HepG2 (cell line): ENCODE data around the gene LRP5. TPM values are rescaled to one million over a fixed set of nuclear protein-coding genes. Genes with fewer than 3 reads are reported as not detected.

Experiments
- CBX2 ChIP-seq, 2 experiments: fragments of 200-600 bp in 1 of 2; sonication (generic); formaldehyde crosslinking in 1 of 2; IDR thresholded peaks; 2 replicates each; pipeline versions ENCODE4 v1.7.0 to v1.8.1; 2018 to 2022; ENCODE audit warnings: low read depth in 2 of 2, low read length in 1 of 2, mild to moderate bottlenecking in 1 of 2, missing genetic modification reagents in 1 of 2
- ETV5 ChIP-seq: IDR thresholded peaks from 2 replicates; pipeline ENCODE4 v1.6.1; 2018; ENCODE audit warnings: missing biosample characterization, missing genetic modification reagents, inconsistent platforms, borderline replicate concordance
- GZF1 ChIP-seq: sonication (generic); formaldehyde crosslinking; IDR thresholded peaks from 2 replicates; pipeline ENCODE4 v1.5.1; 2020; ENCODE audit warnings: mild to moderate bottlenecking, missing genetic modification reagents
- MED1 ChIP-seq: sonication (generic); formaldehyde crosslinking; IDR thresholded peaks from 2 replicates; pipeline ENCODE4 v1.4.0; 2020; ENCODE audit warnings: missing genetic modification reagents
- MYC ChIP-seq: sonication (generic); formaldehyde crosslinking; IDR thresholded peaks from 2 replicates; pipeline ENCODE4 v1.9.0; 2021; ENCODE audit warnings: missing genetic modification reagents, borderline replicate concordance
- NFYC ChIP-seq: IDR thresholded peaks from 2 replicates; pipeline ENCODE4 v1.6.1; 2016; ENCODE audit warnings: missing genetic modification reagents, missing compliant biosample characterization
- RFX1 ChIP-seq: fragments of 450-650 bp; IDR thresholded peaks from 2 replicates; pipeline ENCODE4 v1.6.1; 2017
- SETDB1 ChIP-seq: sonication (generic); formaldehyde crosslinking; IDR thresholded peaks from 2 replicates; pipeline ENCODE4 v1.5.1; 2020; ENCODE audit warnings: missing genetic modification reagents, mild to moderate bottlenecking, borderline replicate concordance
- ZFP90 ChIP-seq: sonication (generic); formaldehyde crosslinking; IDR thresholded peaks from 2 replicates; pipeline ENCODE4 v1.8.0; 2022; ENCODE audit warnings: missing genetic modification reagents, mild to moderate bottlenecking, inconsistent platforms, borderline replicate concordance
- ZNF264 ChIP-seq: sonication (generic); formaldehyde crosslinking; IDR thresholded peaks from 2 replicates; pipeline ENCODE4 v1.4.0; 2020; ENCODE audit warnings: missing genetic modification reagents
- ZNF296 ChIP-seq: sonication (generic); formaldehyde crosslinking; conservative IDR thresholded peaks from 2 replicates; pipeline ENCODE4 v1.5.0; 2020; ENCODE audit warnings: mild to moderate bottlenecking, missing genetic modification reagents
- ZNF329 ChIP-seq: sonication (generic); formaldehyde crosslinking; IDR thresholded peaks from 2 replicates; pipeline ENCODE4 v1.9.0; 2021; ENCODE audit warnings: low read depth, mild to moderate bottlenecking, missing genetic modification reagents
- ZNF343 ChIP-seq: sonication (generic); formaldehyde crosslinking; IDR thresholded peaks from 2 replicates; pipeline ENCODE4 v1.4.0; 2020; ENCODE audit warnings: mild to moderate bottlenecking, missing genetic modification reagents
- ZNF558 ChIP-seq: sonication (generic); formaldehyde crosslinking; IDR thresholded peaks from 2 replicates; pipeline ENCODE4 v1.9.0; 2022; ENCODE audit warnings: mild to moderate bottlenecking, missing genetic modification reagents, borderline replicate concordance
- ZNF878 ChIP-seq: sonication (generic); formaldehyde crosslinking; IDR thresholded peaks from 2 replicates; pipeline ENCODE4 v1.8.1; 2023; ENCODE audit warnings: mild to moderate bottlenecking, missing genetic modification reagents, moderate library complexity
- polyA plus RNA-seq, 8 experiments: library from polyadenylated mRNA; depleted of rRNA in 3 of 8; stranded (reverse) in 7 of 8; unstranded in 1 of 8; fragments of >200 nt; fragmentation: Illumina TruSeq in 4 of 8; extraction: Trizol in 4 of 8; gene quantifications; 2 replicates each; pipeline versions ENCODE4 v1.2.1 to v1.2.3, GENCODE V29; 2011 to 2016; ENCODE audit warnings: low read depth in 4 of 8, missing spikeins in 1 of 8, mixed read lengths in 1 of 8; ENCODE audit not compliant: insufficient read depth in 1 of 8
- total RNA-seq, 5 experiments: library from RNA; depleted of rRNA; stranded (reverse); fragments of >200 nt; fragmentation: Illumina TruSeq; extraction: Trizol; gene quantifications; 2 replicates each; pipeline ENCODE4 v1.2.3, GENCODE V29; 2016; ENCODE audit warnings: low read depth in 1 of 5
- TF ChIP-seq, protein P1 (sequence below): sonication (generic); formaldehyde crosslinking; IDR thresholded peaks from 2 replicates; pipeline ENCODE4 v1.9.0; 2022; ENCODE audit warnings: low read depth, missing genetic modification reagents
- TF ChIP-seq, protein P2 (sequence below): sonication (generic); formaldehyde crosslinking; IDR thresholded peaks from 2 replicates; pipeline ENCODE4 v1.4.0; 2020; ENCODE audit warnings: missing genetic modification reagents
- TF ChIP-seq, protein P3 (sequence below): sonication (generic); formaldehyde crosslinking; IDR thresholded peaks from 2 replicates; pipeline ENCODE4 v1.5.1; 2020; ENCODE audit warnings: mild to moderate bottlenecking, moderate library complexity, missing genetic modification reagents
- TF ChIP-seq, protein P4 (sequence below): sonication (generic); formaldehyde crosslinking; IDR thresholded peaks from 2 replicates; pipeline ENCODE4 v1.4.0; 2020; ENCODE audit warnings: missing genetic modification reagents
- TF ChIP-seq, protein P5 (sequence below): IDR thresholded peaks from 2 replicates; pipeline ENCODE4 v1.6.1; 2016; ENCODE audit warnings: missing biosample characterization, missing genetic modification reagents, low read depth

The LRP5 gene
- total and polyA plus RNA-seq, 2 of the 13 experiments (the other 11 are each of a cell fraction or from before 2014, with no cell fraction given) = 40.4 to 64.0 TPM

DNA sequence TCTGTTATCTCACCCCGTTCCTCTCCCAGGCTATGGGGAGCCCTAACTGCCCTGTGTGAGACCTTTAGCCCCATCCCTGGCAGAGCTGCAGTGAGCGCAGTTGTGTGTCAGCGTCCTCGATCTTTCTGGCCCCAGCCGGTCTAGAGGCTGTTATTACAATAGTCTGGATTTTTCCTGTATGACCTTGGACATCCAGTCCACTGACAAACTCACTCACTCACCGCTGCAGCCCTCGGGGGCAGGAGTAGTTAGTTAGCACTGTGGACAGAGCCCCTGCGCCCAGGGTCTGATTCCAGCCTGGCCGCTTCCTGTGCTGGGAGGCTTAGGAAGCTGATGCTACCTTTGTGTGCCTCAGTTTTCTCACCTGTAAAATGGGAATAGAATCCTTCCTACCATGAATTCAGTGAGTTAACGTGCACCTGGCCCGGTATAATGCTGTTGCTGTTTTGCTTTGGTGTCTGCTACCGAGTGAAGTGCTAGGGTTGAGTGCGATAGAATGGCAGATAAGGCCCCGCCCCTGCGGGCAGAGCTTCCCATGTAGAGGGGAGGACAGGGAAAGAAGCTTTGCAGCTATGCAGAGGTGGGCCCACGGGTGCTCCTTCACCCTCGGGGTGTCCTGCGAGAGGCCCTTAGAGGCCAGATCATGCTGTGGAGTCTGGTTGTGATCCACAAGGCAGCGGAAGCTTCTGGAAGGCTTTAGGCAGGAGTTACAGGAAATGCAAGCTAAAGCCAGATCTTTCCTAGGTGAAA is 3.0 kb downstream of the LRP5 start (continued):
- no peak for TF ChIP-seq GZF1 (CRISPR knock-in tag)
- peak; percentile 80 for TF ChIP-seq ZNF264
- TF ChIP-seq, protein P1, sequence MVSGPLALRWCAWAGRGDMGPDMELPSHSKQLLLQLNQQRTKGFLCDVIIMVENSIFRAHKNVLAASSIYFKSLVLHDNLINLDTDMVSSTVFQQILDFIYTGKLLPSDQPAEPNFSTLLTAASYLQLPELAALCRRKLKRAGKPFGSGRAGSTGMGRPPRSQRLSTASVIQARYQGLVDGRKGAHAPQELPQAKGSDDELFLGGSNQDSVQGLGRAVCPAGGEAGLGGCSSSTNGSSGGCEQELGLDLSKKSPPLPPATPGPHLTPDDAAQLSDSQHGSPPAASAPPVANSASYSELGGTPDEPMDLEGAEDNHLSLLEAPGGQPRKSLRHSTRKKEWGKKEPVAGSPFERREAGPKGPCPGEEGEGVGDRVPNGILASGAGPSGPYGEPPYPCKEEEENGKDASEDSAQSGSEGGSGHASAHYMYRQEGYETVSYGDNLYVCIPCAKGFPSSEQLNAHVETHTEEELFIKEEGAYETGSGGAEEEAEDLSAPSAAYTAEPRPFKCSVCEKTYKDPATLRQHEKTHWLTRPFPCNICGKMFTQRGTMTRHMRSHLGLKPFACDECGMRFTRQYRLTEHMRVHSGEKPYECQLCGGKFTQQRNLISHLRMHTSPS = peak; percentile 84
- no peak for TF ChIP-seq ZNF343
- TF ChIP-seq, protein P2, sequence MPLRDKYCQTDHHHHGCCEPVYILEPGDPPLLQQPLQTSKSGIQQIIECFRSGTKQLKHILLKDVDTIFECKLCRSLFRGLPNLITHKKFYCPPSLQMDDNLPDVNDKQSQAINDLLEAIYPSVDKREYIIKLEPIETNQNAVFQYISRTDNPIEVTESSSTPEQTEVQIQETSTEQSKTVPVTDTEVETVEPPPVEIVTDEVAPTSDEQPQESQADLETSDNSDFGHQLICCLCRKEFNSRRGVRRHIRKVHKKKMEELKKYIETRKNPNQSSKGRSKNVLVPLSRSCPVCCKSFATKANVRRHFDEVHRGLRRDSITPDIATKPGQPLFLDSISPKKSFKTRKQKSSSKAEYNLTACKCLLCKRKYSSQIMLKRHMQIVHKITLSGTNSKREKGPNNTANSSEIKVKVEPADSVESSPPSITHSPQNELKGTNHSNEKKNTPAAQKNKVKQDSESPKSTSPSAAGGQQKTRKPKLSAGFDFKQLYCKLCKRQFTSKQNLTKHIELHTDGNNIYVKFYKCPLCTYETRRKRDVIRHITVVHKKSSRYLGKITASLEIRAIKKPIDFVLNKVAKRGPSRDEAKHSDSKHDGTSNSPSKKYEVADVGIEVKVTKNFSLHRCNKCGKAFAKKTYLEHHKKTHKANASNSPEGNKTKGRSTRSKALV (CRISPR knock-in tag) = peak; percentile 46
- TF ChIP-seq CBX2 (IDR thresholded peaks at IDR 0.05; ENCODE audit: low read depth, low read length) = no peak
- no peak for TF ChIP-seq CBX2 (CRISPR knock-in tag; IDR thresholded peaks at IDR 0.05; ENCODE audit: low read depth)
- TF ChIP-seq ZFP90 (CRISPR knock-in tag) = 0 out of 2 replicates have a peak, but pooled peaks have one; percentile 17
- TF ChIP-seq ZNF296 (CRISPR knock-in tag) = 0 out of 2 replicates have a peak, but pooled peaks have one; percentile 54
- TF ChIP-seq SETDB1 (CRISPR knock-in tag) = no peak
- TF ChIP-seq, protein P3, sequence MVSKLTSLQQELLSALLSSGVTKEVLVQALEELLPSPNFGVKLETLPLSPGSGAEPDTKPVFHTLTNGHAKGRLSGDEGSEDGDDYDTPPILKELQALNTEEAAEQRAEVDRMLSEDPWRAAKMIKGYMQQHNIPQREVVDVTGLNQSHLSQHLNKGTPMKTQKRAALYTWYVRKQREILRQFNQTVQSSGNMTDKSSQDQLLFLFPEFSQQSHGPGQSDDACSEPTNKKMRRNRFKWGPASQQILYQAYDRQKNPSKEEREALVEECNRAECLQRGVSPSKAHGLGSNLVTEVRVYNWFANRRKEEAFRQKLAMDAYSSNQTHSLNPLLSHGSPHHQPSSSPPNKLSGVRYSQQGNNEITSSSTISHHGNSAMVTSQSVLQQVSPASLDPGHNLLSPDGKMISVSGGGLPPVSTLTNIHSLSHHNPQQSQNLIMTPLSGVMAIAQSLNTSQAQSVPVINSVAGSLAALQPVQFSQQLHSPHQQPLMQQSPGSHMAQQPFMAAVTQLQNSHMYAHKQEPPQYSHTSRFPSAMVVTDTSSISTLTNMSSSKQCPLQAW (CRISPR knock-in tag) = peak; percentile 73; the same call in 1 of the 2 replicates
- peak; percentile 64; the same call in 1 of the 2 replicates for TF ChIP-seq ZNF878 (CRISPR knock-in tag)
- TF ChIP-seq MED1 = peak; percentile 92
- TF ChIP-seq, protein P4, sequence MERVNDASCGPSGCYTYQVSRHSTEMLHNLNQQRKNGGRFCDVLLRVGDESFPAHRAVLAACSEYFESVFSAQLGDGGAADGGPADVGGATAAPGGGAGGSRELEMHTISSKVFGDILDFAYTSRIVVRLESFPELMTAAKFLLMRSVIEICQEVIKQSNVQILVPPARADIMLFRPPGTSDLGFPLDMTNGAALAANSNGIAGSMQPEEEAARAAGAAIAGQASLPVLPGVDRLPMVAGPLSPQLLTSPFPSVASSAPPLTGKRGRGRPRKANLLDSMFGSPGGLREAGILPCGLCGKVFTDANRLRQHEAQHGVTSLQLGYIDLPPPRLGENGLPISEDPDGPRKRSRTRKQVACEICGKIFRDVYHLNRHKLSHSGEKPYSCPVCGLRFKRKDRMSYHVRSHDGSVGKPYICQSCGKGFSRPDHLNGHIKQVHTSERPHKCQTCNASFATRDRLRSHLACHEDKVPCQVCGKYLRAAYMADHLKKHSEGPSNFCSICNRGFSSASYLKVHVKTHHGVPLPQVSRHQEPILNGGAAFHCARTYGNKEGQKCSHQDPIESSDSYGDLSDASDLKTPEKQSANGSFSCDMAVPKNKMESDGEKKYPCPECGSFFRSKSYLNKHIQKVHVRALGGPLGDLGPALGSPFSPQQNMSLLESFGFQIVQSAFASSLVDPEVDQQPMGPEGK (CRISPR knock-in tag) = peak; percentile 83
- peak; percentile 73; the same call in 1 of the 2 replicates for TF ChIP-seq ETV5
- TF ChIP-seq, protein P5, sequence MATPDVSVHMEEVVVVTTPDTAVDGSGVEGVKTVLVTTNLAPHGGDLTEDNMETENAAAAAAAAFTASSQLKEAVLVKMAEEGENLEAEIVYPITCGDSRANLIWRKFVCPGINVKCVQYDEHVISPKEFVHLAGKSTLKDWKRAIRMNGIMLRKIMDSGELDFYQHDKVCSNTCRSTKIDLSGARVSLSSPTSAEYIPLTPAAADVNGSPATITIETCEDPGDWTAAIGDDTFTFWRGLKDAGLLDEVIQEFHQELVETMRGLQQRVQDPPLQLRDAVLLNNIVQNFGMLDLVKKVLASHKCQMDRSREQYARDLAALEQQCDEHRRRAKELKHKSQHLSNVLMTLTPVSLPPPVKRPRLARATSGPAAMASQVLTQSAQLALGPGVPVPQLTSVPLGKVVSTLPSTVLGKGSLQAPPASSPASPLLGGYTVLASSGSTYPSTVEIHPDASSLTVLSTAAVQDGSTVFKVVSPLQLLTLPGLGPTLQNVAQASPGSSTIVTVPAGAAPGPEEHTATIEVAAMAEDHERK = no peak
- no peak for TF ChIP-seq MYC (CRISPR knock-in tag)
- TF ChIP-seq ZNF558 (CRISPR knock-in tag) = no peak
- TF ChIP-seq ZNF329 (CRISPR knock-in tag) = no peak
- TF ChIP-seq RFX1 = no peak
- TF ChIP-seq NFYC (CRISPR knock-in tag) = 0 out of 2 replicates have a peak, but pooled peaks have one; percentile 18
